AML-193 (cell line): ENCODE results near the gene SERPINA12.
"Not testable (repeated sequence)": the region's sequence is repeated elsewhere in the genome, so short reads cannot be mapped to it uniquely, and the experiment has no call there.

ENCODE experiments used
- DNase-seq, 2 experiments: peaks; one replicate each; lab custom pipeline; 2025; lab: John Stamatoyannopoulos, UW

Gene SERPINA12

GRCh38 chr14:94491511-94491910, 17.8 kb downstream of the SERPINA12 start:
- DNase-seq = no peak

- DNase-seq = no peak
Measured at GRCh38 chr14:94489336-94489735, 19.9 kb downstream of the SERPINA12 start.

GRCh38 chr14:94486883-94487282, 22.4 kb downstream of the SERPINA12 start:
- DNase-seq = no peak

GRCh38 chr14:94485944-94486841, 23.1 kb downstream of the SERPINA12 start:
- DNase-seq = no peak

GRCh38 chr14:94484481-94484880, 24.8 kb downstream of the SERPINA12 start:
- DNase-seq = no peak

- DNase-seq = no peak
Measured at GRCh38 chr14:94483729-94484275, 25.5 kb downstream of the SERPINA12 start.

GRCh38 chr14:94483071-94483451, 26.2 kb downstream of the SERPINA12 start:
- no peak for DNase-seq

GRCh38 chr14:94482132-94483070, 26.9 kb downstream of the SERPINA12 start:
- not testable (repeated sequence) for DNase-seq

GRCh38 chr14:94481468-94482131, 27.7 kb downstream of the SERPINA12 start:
- no peak for DNase-seq

- DNase-seq = no peak
Measured at GRCh38 chr14:94480809-94481208, 28.5 kb downstream of the SERPINA12 start.

GRCh38 chr14:94478420-94478819, 30.8 kb downstream of the SERPINA12 start:
- no peak for DNase-seq

GRCh38 chr14:94476023-94476422, 33.2 kb downstream of the SERPINA12 start, which contains the start of gene SERPINA9:
SERPINA9 (minus strand) TSS chr14:94476197; CDS start chr14:94469840, 6,357 bp downstream.
- no peak for DNase-seq

GRCh38 chr14:94474581-94475031, 34.7 kb downstream of the SERPINA12 start:
- no peak for DNase-seq

- no peak for DNase-seq
Measured at GRCh38 chr14:94473666-94474410, 35.4 kb downstream of the SERPINA12 start.

- DNase-seq = no peak
Measured at GRCh38 chr14:94472842-94473241, 36.4 kb downstream of the SERPINA12 start.

GRCh38 chr14:94471045-94471444, 38.2 kb downstream of the SERPINA12 start:
- no peak for DNase-seq

GRCh38 chr14:94470311-94470710, 39.0 kb downstream of the SERPINA12 start:
- no peak for DNase-seq

GRCh38 chr14:94469261-94469660, 40.0 kb downstream of the SERPINA12 start:
- DNase-seq = no peak

GRCh38 chr14:94467728-94468520, 41.3 kb downstream of the SERPINA12 start:
- DNase-seq = no peak
